ENCODE measurements around the gene MALSU1.

The MALSU1 gene

GRCh38 chr7:23337374-23337773 lies 38.2 kb downstream of the MALSU1 start:
- no peak for DNase-seq

- no peak for DNase-seq
These were observed 39.3 kb downstream of the MALSU1 start for GRCh38 chr7:23338439-23338838.

GRCh38 chr7:23338863-23339262 lies 39.7 kb downstream of the MALSU1 start:
- DNase-seq: no peak

GRCh38 chr7:23341846-23342598 lies 42.9 kb downstream of the MALSU1 start:
- DNase-seq: no peak

GRCh38 chr7:23343102-23343501 lies 44.0 kb downstream of the MALSU1 start:
- DNase-seq: no peak

- DNase-seq: no peak
These were observed 44.8 kb downstream of the MALSU1 start for GRCh38 chr7:23343806-23344475.

- no peak for DNase-seq
These were observed 46.5 kb downstream of the MALSU1 start for GRCh38 chr7:23345601-23346000.

- DNase-seq: no peak
These were observed 47.2 kb downstream of the MALSU1 start for GRCh38 chr7:23346316-23346715.

GRCh38 chr7:23347033-23347681 lies 48.0 kb downstream of the MALSU1 start:
- DNase-seq: no peak

- no peak for DNase-seq
These were observed 48.6 kb downstream of the MALSU1 start for GRCh38 chr7:23347682-23348180.

GRCh38 chr7:23349484-23350157 lies 50.5 kb downstream of the MALSU1 start:
- no peak for DNase-seq

- no peak for DNase-seq
These were observed 51.3 kb downstream of the MALSU1 start for GRCh38 chr7:23350466-23350865.

GRCh38 chr7:23353172-23353571 lies 54.0 kb downstream of the MALSU1 start:
- no peak for DNase-seq

GRCh38 chr7:23356168-23356567 lies 57.0 kb downstream of the MALSU1 start:
- no peak for DNase-seq

GRCh38 chr7:23356726-23357125 lies 57.6 kb downstream of the MALSU1 start:
- no peak for DNase-seq

- DNase-seq: no peak
These were observed 58.3 kb downstream of the MALSU1 start for GRCh38 chr7:23357190-23358093.

- no peak for DNase-seq
These were observed 59.1 kb downstream of the MALSU1 start for GRCh38 chr7:23358152-23358674.

All from activated CD4-positive, CD25-positive, alpha-beta regulatory T cell (primary cell).